Suprapubic skin (tissue), 4 donors: ENCODE measurements around the gene TP73. TPM values are rescaled to one million over a fixed set of nuclear protein-coding genes. Genes with fewer than 3 reads are reported as not detected.

Source experiments
- DNase-seq, 2 donors: peaks; one replicate each; pipeline ENCODE4 v3.0.0-alpha.2; 2019; ENCODE audit warnings: low spot score in 2 of 2
- H3K27ac ChIP-seq: fragments of 200-600 bp; sonication (generic); one replicate; pipeline ENCODE4 v1.5.1; 2019
- H3K27me3 ChIP-seq: fragments of 200-600 bp; sonication (generic); one replicate; pipeline ENCODE4 v1.5.1; 2019
- H3K36me3 ChIP-seq: fragments of 200-600 bp; sonication (generic); one replicate; pipeline ENCODE4 v1.5.1; 2019
- H3K4me1 ChIP-seq: fragments of 200-600 bp; sonication (generic); one replicate; pipeline ENCODE4 v1.5.1; 2019
- H3K4me3 ChIP-seq: fragments of 200-600 bp; sonication (generic); one replicate; pipeline ENCODE4 v1.5.1; 2019; ENCODE audit warnings: mild to moderate bottlenecking
- H3K9me3 ChIP-seq: fragments of 200-600 bp; sonication (generic); one replicate; pipeline ENCODE4 v1.5.1; 2019
- CTCF ChIP-seq, 2 donors: fragments of 200-600 bp in 1 of 2; fragments of 450-650 bp in 1 of 2; sonication (generic) in 1 of 2; IDR thresholded peaks; one replicate each; pipeline ENCODE4 v1.5.1; 2016 to 2019; ENCODE audit warnings: antibody characterized with exemption in 2 of 2, mild to moderate bottlenecking in 1 of 2, moderate library complexity in 1 of 2
- EP300 ChIP-seq: sonication (generic); formaldehyde crosslinking; IDR thresholded peaks from one replicate; pipeline ENCODE4 v1.6.1; 2017; ENCODE audit warnings: antibody characterized with exemption
- POLR2A ChIP-seq, 2 donors: fragments of 450-650 bp; IDR thresholded peaks; one replicate each; pipeline ENCODE4 v1.6.1; 2017; ENCODE audit warnings: antibody characterized with exemption in 2 of 2, mild to moderate bottlenecking in 2 of 2, moderate library complexity in 2 of 2
- POLR2AphosphoS5 ChIP-seq, 3 donors: sonication (generic); formaldehyde crosslinking; IDR thresholded peaks; one replicate each; pipeline ENCODE4 v1.6.1; 2017; ENCODE audit warnings: antibody characterized with exemption in 3 of 3
- WGBS: methylation state at CpG from one replicate; pipeline ENCODE4 v1.1.5; 2018; 5-methylcytosine and 5-hydroxymethylcytosine counted together
- total RNA-seq, 4 donors: library from RNA; depleted of rRNA; stranded (reverse); fragments of >200 nt; gene quantifications; one replicate each; pipeline ENCODE4 v1.1.0, GENCODE V29; 2016

TP73 gene
- total RNA-seq, 4 donors from 2014 or later: 8.8 to 24.7 (median 16.9) TPM

DNA sequence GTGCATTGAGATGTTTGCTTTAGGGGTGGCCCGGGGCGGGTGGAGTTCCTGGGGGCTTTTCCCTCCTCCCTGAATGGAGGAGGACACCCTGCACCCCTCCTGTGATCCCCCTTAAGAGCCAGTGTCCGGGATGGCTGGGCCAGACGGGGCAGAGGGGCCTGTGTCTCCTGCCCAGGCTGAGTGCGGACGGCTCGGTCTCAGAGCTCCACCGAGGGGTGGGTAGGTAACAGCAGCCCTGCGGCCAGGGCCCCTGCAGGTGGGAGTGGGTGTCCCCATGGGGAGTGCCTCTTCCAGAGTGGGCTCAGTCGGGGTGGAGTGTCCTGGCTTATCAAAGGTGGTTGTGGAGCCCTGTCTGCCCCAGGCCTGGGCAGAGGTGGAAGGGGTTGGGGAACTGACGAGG is 23.1 kb downstream of the TP73 start:
- Histone ChIP-seq H3K27ac (no peak overlapping the region), H3K27me3 (peaks cover 41% of the 10 kb centered on the region), H3K4me3 (no peak overlapping the region), H3K4me1 (peaks cover 13% of the 10 kb centered on the region), H3K9me3 (no peaks in the 10 kb centered on the region), H3K36me3 (no peaks in the 10 kb centered on the region)
- TF ChIP-seq POLR2AphosphoS5 (IDR thresholded peaks at IDR 0.05): no peak
- TF ChIP-seq POLR2A (IDR thresholded peaks at IDR 0.05): no peak
- TF ChIP-seq CTCF (IDR thresholded peaks at IDR 0.05): no peak
- no peak for TF ChIP-seq EP300
- 82% methylated on average over 9 of the region's 11 CpGs for WGBS
- DNase-seq: no peak

- DNase-seq: no peak
- Histone ChIP-seq H3K4me1 (peaks cover 15% of the 10 kb centered on the region), H3K9me3 (no peaks in the 10 kb centered on the region), H3K27me3 (peaks cover 39% of the 10 kb centered on the region), H3K36me3 (no peaks in the 10 kb centered on the region), H3K4me3 (no peak overlapping the region), H3K27ac (no peak overlapping the region)
- WGBS: 75% methylated on average over 4 of the region's 22 CpGs
- TF ChIP-seq POLR2AphosphoS5 (IDR thresholded peaks at IDR 0.05) (no peak), EP300 (no peak), CTCF (IDR thresholded peaks at IDR 0.05) (no peak), POLR2A (IDR thresholded peaks at IDR 0.05) (no peak)
These were observed 24.5 kb downstream of the TP73 start for GRCh38 chr1:3676581-3677470.

- Histone ChIP-seq H3K36me3 (no peaks in the 10 kb centered on the region), H3K27me3 (peaks cover 32% of the 10 kb centered on the region), H3K4me1 (peaks cover 13% of the 10 kb centered on the region), H3K9me3 (no peaks in the 10 kb centered on the region), H3K27ac (no peak overlapping the region), H3K4me3 (no peak overlapping the region)
- 77% methylated on average over 5 of the region's 5 CpGs for WGBS
- no peak for TF ChIP-seq CTCF (IDR thresholded peaks at IDR 0.05)
- no peak for DNase-seq
These were observed 25.2 kb downstream of the TP73 start for GRCh38 chr1:3677484-3677883.

DNA sequence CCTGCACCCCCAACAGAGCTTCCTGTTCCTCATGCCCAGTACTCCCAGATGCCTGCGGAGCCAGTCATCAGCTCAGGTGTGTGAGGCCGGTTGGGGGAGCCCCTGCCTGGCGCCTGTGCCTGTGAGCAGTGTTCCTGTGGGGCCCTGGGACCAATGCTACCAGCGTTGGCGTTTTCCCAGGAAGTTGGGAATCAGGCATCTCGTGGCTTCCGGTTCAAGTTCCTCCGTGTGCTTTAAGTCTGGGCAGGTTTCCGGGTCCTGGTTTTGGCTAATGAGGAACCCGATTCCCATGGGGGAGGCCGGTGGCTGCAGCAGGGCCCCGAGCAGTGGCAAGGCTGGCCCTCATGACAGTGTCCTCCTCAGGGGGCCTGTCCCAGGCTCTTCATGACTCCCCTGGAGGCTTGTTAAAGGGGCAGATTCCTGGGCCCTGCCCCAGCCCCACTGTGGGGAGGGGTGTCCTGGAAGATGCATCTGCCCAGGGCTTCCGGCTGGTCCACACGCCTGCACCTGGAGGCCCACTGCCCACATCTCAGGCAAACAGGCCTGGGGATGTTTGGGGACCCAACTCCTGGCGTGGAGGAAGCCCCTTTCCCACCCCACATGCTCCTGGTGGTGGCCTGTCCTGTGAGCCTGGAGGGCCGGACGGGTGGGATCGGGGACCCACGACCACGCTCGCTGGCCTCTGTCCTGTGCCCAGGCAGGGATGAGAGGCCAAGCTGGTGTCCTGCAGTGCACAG is 26.2 kb downstream of the TP73 start:
- H3K27me3 ChIP-seq: peaks cover 23% of the 10 kb centered on the region
- no peak overlapping the region for H3K27ac ChIP-seq
- WGBS: no CpG with 5 or more reads among the region's 21 CpGs
- no peaks in the 10 kb centered on the region for H3K9me3 ChIP-seq
- DNase-seq: no peak
- H3K4me1 ChIP-seq: peaks cover 13% of the 10 kb centered on the region
- H3K4me3 ChIP-seq: no peak overlapping the region
- H3K36me3 ChIP-seq: no peaks in the 10 kb centered on the region
- TF ChIP-seq CTCF (IDR thresholded peaks at IDR 0.05): no peak
- no peak for TF ChIP-seq POLR2AphosphoS5 (IDR thresholded peaks at IDR 0.05)
- no peak for TF ChIP-seq EP300

- Histone ChIP-seq H3K4me3 (no peak overlapping the region), H3K4me1 (peaks cover 17% of the 10 kb centered on the region), H3K9me3 (no peaks in the 10 kb centered on the region), H3K27me3 (peaks cover 18% of the 10 kb centered on the region), H3K36me3 (no peaks in the 10 kb centered on the region), H3K27ac (no peak overlapping the region)
- no peak for TF ChIP-seq POLR2A (IDR thresholded peaks at IDR 0.05)
- no peak for TF ChIP-seq POLR2AphosphoS5 (IDR thresholded peaks at IDR 0.05)
- TF ChIP-seq CTCF (IDR thresholded peaks at IDR 0.05): no peak
- no peak for TF ChIP-seq EP300
- WGBS: 66% methylated on average over 15 of the region's 18 CpGs
- DNase-seq: no peak
These were observed 26.8 kb downstream of the TP73 start for GRCh38 chr1:3679098-3679555.
